Breast epithelium (tissue), 3 donors: ENCODE results near the gene TNK2.

ENCODE experiments used
- CTCF ChIP-seq, 3 donors: fragments of 450-650 bp; IDR thresholded peaks; one replicate each; pipeline ENCODE4 v1.5.1; 2016 to 2017; ENCODE audit warnings: antibody characterized with exemption in 3 of 3, mild to moderate bottlenecking in 3 of 3, moderate library complexity in 3 of 3
- POLR2A ChIP-seq: fragments of 450-650 bp; IDR thresholded peaks from one replicate; pipeline ENCODE4 v1.6.1; 2016; ENCODE audit warnings: antibody characterized with exemption, mild to moderate bottlenecking, moderate library complexity
- POLR2AphosphoS5 ChIP-seq, 3 donors: sonication (generic); formaldehyde crosslinking; IDR thresholded peaks; one replicate each; pipeline ENCODE4 v1.6.1; 2017; ENCODE audit warnings: antibody characterized with exemption in 3 of 3

- TF ChIP-seq POLR2A (no peak), CTCF (IDR thresholded peaks at IDR 0.05) (no peak), POLR2AphosphoS5 (IDR thresholded peaks at IDR 0.05) (no peak)
Observed at GRCh38 chr3:195918176-195918575, 9.8 kb upstream of the TNK2 start.
